ENCODE results near the gene MPO. TPM values are rescaled to one million over a fixed set of nuclear protein-coding genes. Genes with fewer than 3 reads are reported as not detected.

The MPO gene
- total RNA-seq, 4 donors from 2014 or later, result not detected

DNA sequence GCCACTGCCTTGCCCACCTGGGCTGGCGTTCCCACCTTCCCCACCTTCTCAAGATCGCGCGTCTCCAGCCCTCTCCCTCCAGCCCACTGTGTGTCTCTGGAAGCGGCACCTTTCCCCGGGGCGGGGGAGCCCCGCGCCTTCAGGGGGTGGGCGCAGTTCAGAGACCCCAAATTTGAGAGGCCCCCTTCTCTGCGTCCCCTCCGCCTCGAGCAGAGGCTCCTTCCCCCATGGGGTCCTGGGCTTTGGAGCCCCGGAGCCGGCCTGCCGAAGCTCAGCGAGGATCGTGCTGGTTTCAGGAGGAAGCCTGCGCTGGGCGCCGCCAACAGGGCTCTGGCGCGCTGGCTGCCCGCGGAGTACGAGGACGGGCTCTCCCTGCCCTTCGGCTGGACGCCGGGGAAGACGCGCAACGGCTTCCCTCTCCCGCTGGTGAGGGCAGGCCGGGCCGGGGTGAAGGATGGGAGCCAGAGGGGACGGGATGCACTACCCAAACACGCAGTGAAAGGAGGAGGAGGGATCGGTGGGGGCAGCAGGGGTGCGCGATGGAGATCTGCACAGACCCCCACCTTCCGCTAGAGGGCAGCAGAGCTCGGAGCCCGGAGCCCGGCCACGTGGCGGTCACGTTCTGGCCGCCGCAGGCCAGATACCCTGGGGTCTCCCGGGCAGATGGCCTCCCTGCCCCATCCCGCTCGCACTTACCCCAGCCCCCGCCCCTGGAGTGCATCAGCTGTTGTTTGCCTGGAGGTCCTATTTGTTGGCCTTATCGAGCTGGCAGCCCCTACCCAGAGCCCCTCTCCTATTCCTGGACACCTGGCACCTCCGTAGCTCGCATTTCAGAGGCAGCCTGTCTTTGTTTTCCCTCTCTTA is 31.2 kb downstream of the MPO start:
- DNase-seq (ENCODE audit: low spot score in 2 of 2), result peak in 1 of 2 donors; percentile 26
- Histone ChIP-seq H3K36me3 (no peaks in the 10 kb centered on the region), H3K4me1 (peaks cover 0 to 14% (median 3%) of the 10 kb centered on the region in 4 donors), H3K9me3 (no peaks in the 10 kb centered on the region), H3K27ac (peak overlapping the region in 1 of 4 donors; percentile 10), H3K4me3 (peak overlapping the region; percentile 18 to 65 (median 56)), H3K27me3 (peaks cover 0 to 53% of the 10 kb centered on the region in 2 donors)
- 10% methylated on average over 21 to 43 of the region's 57 CpGs for WGBS, 2 donors
- TF ChIP-seq EP300 (IDR thresholded peaks at IDR 0.05), result no peak
- TF ChIP-seq, protein P1, sequence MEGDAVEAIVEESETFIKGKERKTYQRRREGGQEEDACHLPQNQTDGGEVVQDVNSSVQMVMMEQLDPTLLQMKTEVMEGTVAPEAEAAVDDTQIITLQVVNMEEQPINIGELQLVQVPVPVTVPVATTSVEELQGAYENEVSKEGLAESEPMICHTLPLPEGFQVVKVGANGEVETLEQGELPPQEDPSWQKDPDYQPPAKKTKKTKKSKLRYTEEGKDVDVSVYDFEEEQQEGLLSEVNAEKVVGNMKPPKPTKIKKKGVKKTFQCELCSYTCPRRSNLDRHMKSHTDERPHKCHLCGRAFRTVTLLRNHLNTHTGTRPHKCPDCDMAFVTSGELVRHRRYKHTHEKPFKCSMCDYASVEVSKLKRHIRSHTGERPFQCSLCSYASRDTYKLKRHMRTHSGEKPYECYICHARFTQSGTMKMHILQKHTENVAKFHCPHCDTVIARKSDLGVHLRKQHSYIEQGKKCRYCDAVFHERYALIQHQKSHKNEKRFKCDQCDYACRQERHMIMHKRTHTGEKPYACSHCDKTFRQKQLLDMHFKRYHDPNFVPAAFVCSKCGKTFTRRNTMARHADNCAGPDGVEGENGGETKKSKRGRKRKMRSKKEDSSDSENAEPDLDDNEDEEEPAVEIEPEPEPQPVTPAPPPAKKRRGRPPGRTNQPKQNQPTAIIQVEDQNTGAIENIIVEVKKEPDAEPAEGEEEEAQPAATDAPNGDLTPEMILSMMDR (IDR thresholded peaks at IDR 0.05), result peak; percentile 90 to 95 (median 92)

DNA sequence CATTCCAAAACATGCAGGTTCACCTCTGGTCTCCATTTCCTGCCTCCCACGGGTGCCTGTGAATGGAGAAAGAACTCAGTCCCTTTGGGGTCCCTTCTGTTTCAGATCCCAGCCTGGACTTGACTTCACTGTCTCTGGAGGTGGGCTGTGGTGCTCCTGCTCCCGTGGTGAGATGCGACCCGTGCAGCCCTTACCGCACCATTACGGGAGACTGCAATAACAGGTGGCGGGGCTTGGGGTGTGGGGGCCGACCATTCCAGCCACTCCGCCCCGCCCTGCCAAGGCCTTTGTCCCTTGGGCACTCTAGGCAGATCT is 31.8 kb downstream of the MPO start:
- TF ChIP-seq EP300 (IDR thresholded peaks at IDR 0.05), result no peak
- no peak for TF ChIP-seq POLR2A (IDR thresholded peaks at IDR 0.05)
- TF ChIP-seq, protein P1 (IDR thresholded peaks at IDR 0.05), result no peak
- H3K27me3 ChIP-seq, result peaks cover 0 to 47% of the 10 kb centered on the region in 2 donors
- H3K9me3 ChIP-seq, result no peaks in the 10 kb centered on the region
- peak overlapping the region in 3 of 4 donors; percentile 54 to 65 (median 57) for H3K4me3 ChIP-seq
- peaks cover 0 to 14% (median 3%) of the 10 kb centered on the region in 4 donors for H3K4me1 ChIP-seq
- no peak for DNase-seq (ENCODE audit: low spot score in 2 of 2)
- H3K36me3 ChIP-seq, result no peaks in the 10 kb centered on the region
- no peak overlapping the region for H3K27ac ChIP-seq
- 13 to 36% methylated on average over 10 of the region's 10 CpGs for WGBS, 2 donors

DNA sequence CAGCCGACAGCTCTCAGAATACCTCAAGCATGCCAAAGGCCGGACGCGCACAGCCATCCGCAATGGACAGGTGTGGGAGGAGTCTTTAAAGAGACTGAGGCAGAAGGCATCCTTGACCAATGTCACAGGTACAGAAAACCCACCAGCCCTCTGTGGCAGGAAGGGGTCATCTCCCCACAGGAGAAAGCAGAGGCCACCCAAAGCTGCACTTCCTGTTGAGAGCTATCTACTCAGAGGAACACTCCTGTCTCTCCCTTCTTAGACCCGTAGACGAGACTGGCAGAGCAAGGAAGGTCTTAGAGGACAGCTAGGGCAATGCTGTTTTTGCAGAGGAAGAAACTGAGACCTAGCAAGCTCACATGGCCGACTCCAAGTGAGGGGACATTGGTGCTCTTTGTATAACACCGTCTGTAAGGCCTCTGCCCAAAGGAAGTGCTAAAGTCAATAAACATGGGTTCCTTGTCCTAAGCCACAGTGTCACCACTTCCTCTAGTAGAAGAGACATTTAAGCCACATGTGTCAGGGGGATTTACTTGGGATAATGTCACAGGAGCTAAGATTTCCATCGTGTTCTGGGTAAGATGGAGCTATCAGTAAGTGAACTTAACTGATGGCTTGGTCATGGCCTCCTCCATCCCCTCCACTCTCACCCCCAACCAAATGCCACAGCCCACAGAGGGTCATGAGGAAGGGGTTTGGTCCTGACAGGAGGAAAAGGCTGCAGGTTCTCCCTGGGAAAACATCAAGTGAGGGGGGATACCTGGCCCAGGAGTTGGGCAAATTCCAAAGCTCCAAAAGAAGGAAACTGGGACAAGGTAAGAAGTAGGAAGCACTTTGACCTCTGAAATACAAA is 33.0 kb downstream of the MPO start:
- 71 to 78% methylated on average over 10 of the region's 10 CpGs for WGBS, 2 donors
- no peak for DNase-seq (ENCODE audit: low spot score in 2 of 2)
- no peak overlapping the region for H3K4me3 ChIP-seq
- no peaks in the 10 kb centered on the region for H3K36me3 ChIP-seq
- peaks cover 0 to 46% of the 10 kb centered on the region in 2 donors for H3K27me3 ChIP-seq
- no peaks in the 10 kb centered on the region for H3K9me3 ChIP-seq
- TF ChIP-seq POLR2A (IDR thresholded peaks at IDR 0.05), result no peak
- TF ChIP-seq EP300 (IDR thresholded peaks at IDR 0.05), result no peak
- TF ChIP-seq, protein P1 (IDR thresholded peaks at IDR 0.05), result no peak
- no peak overlapping the region for H3K27ac ChIP-seq
- H3K4me1 ChIP-seq, result peaks cover 0 to 14% (median 3%) of the 10 kb centered on the region in 4 donors

DNA sequence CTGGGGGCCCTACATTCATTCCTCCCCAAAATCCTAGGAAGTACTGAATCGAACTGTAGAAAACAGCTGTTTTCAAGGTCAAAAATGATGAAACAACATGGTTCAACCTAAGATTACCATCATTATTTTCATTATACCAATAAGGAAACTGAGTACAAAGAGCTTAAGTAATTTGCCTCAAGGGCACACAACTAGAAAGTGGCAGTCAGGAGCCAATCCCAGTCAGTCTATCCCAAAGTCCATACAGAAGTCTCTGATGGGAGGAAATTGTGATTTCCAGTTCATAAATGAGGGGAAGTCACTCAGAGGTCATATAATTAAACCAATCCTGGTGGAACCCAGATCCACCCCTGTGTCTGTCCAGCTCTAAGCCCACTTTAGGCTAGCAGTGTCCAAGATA is 34.0 kb downstream of the MPO start:
- TF ChIP-seq EP300 (IDR thresholded peaks at IDR 0.05) (no peak), POLR2A (IDR thresholded peaks at IDR 0.05) (no peak)
- TF ChIP-seq, protein P1 (IDR thresholded peaks at IDR 0.05), result no peak
- no peak overlapping the region for H3K4me3 ChIP-seq
- H3K9me3 ChIP-seq, result no peaks in the 10 kb centered on the region
- H3K27me3 ChIP-seq, result peaks cover 0 to 49% of the 10 kb centered on the region in 2 donors
- WGBS, 2 donors, result 68 to 76% methylated on average over 1 of the region's 1 CpG
- no peaks in the 10 kb centered on the region for H3K36me3 ChIP-seq
- no peak overlapping the region for H3K27ac ChIP-seq
- peaks cover 0 to 14% (median 3%) of the 10 kb centered on the region in 4 donors for H3K4me1 ChIP-seq
- no peak for DNase-seq (ENCODE audit: low spot score in 2 of 2)

Data from tibial nerve (tissue), 4 donors.